CD4-positive, alpha-beta T cell treated with Interleukin-6 for 4 hours (primary cell): Measurements from ENCODE around the gene KIF6.

Experiments
- DNase-seq: peaks from one replicate; pipeline ENCODE4 v3.0.0-alpha.2; 2020; ENCODE audit warnings: mixed read lengths

KIF6 gene

GRCh38 chr6:39367700-39368099, 357.5 kb downstream of the KIF6 start:
- DNase-seq, result no peak

- DNase-seq, result no peak
These were observed 358.1 kb downstream of the KIF6 start for GRCh38 chr6:39366931-39367618.

GRCh38 chr6:39365281-39366074, 359.7 kb downstream of the KIF6 start:
- DNase-seq, result no peak

- DNase-seq, result no peak
These were observed 361.9 kb downstream of the KIF6 start for GRCh38 chr6:39363280-39363679.

- DNase-seq, result no peak
These were observed 362.7 kb downstream of the KIF6 start for GRCh38 chr6:39362487-39362865.

- peak; percentile 34 for DNase-seq
These were observed 363.3 kb downstream of the KIF6 start for GRCh38 chr6:39361657-39362486.

GRCh38 chr6:39360378-39360777, 364.8 kb downstream of the KIF6 start:
- DNase-seq, result no peak

- DNase-seq, result no peak
These were observed 367.1 kb downstream of the KIF6 start for GRCh38 chr6:39357998-39358686.

- DNase-seq, result no peak
These were observed 371.4 kb downstream of the KIF6 start for GRCh38 chr6:39353698-39354315.

GRCh38 chr6:39350723-39351505, 374.3 kb downstream of the KIF6 start:
- DNase-seq, result no peak

GRCh38 chr6:39348740-39349139, 376.5 kb downstream of the KIF6 start:
- no peak for DNase-seq

- peak; percentile 53 for DNase-seq
These were observed 377.2 kb downstream of the KIF6 start for GRCh38 chr6:39347906-39348585.

GRCh38 chr6:39347206-39347605, 378.0 kb downstream of the KIF6 start:
- DNase-seq, result no peak

- no peak for DNase-seq
These were observed 380.4 kb downstream of the KIF6 start for GRCh38 chr6:39344821-39345280.

- no peak for DNase-seq
These were observed 381.8 kb downstream of the KIF6 start for GRCh38 chr6:39343396-39343870.

GRCh38 chr6:39342692-39343395, 382.4 kb downstream of the KIF6 start:
- DNase-seq, result no peak

GRCh38 chr6:39341937-39342336, 383.3 kb downstream of the KIF6 start:
- DNase-seq, result no peak

- no peak for DNase-seq
These were observed 383.9 kb downstream of the KIF6 start for GRCh38 chr6:39341352-39341751.

- no peak for DNase-seq
These were observed 385.2 kb downstream of the KIF6 start for GRCh38 chr6:39339868-39340550.
